Activated naive CD4-positive, alpha-beta T cell treated with anti-CD3 and anti-CD28 coated beads, Interleukin-2, amount 50 U/mL, for 72 hours (primary cell): Measurements from ENCODE around the gene RPS15. TPM values are rescaled to one million over a fixed set of nuclear protein-coding genes. Genes with fewer than 3 reads are reported as not detected.

Experiments used
- ATAC-seq, 2 donors: fragments of 150-1000 bp; cut with Tn5 transposase; 2 replicates each; pipeline ENCODE4 v1.10.0; 2021; ENCODE audit warnings: mild to moderate bottlenecking in 2 of 2, moderate library complexity in 2 of 2
- DNase-seq, 2 donors: peaks; one replicate each; pipeline ENCODE4 v3.0.0; 2021 to 2022; ENCODE audit warnings: low spot score in 2 of 2
- H3K27ac Mint-ChIP-seq, 2 donors: one replicate each; pipeline ENCODE4 v1.8.0; 2022; ENCODE audit warnings: mild to moderate bottlenecking in 2 of 2, mixed read lengths in 2 of 2
- H3K36me3 Mint-ChIP-seq, 2 donors: one replicate each; pipeline ENCODE4 v1.8.0; 2022; ENCODE audit warnings: mixed read lengths in 2 of 2
- H3K9me3 Mint-ChIP-seq, 2 donors: one replicate each; pipeline ENCODE4 v1.8.0; 2022; ENCODE audit warnings: mixed read lengths in 2 of 2
- total RNA-seq, 2 donors: library from RNA; stranded (reverse); gene quantifications; one replicate each; pipeline ENCODE4 v1.2.3, GENCODE V29; 2022

RPS15 gene
- total RNA-seq, 2 donors from 2014 or later, result 1,495 to 1,747 TPM

DNA sequence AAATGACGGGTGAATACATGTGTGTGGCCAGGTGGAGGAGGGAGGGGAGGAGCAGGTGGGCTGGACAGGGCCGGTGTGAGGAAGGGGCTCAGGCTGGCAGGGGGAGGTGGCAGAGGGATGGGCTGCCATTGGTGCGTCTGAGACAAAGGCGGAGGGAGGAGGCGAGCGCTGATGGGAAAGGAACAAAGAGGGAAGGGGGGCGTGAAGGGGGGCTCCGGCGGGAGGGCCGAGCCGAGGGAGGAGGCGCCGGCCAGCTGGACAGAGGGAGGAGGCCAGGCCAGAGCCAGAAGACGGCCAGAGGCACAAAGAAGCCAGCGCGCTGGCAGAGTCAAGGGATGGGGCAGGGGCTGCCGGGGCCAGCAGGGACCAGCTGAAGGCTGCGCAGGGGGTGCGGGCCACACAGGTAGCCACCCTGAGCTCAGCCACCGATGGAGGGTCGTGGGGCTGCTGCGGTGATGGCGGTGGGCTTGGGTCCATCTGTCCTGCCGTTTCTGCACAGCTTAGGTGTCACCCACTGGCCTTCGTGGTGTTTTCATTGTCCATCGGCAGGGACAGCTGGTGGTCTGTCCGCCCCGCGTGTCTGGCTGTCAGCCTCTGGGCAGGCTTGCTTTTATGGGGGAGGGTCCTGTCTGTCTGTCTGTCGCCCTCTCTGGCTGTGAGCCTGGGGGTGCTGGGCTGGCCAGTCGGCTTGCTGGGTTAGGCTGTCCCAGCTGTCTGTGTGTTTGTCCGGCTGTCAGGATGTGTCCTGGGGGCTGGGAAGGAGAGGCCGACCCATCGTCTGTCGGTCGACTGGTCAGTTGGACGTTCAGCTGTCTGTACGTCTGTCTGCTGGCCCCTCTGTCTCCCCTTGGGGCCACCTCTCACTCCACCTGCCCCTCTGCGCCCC, 14.0 kb downstream of the RPS15 start:
- H3K36me3 Mint-ChIP-seq, result peaks cover 0 to 7% of the 10 kb centered on the region in 2 donors
- no peak overlapping the region for H3K27ac Mint-ChIP-seq
- ATAC-seq (no peak), DNase-seq (no peak)
- H3K9me3 Mint-ChIP-seq, result no peaks in the 10 kb centered on the region

DNA sequence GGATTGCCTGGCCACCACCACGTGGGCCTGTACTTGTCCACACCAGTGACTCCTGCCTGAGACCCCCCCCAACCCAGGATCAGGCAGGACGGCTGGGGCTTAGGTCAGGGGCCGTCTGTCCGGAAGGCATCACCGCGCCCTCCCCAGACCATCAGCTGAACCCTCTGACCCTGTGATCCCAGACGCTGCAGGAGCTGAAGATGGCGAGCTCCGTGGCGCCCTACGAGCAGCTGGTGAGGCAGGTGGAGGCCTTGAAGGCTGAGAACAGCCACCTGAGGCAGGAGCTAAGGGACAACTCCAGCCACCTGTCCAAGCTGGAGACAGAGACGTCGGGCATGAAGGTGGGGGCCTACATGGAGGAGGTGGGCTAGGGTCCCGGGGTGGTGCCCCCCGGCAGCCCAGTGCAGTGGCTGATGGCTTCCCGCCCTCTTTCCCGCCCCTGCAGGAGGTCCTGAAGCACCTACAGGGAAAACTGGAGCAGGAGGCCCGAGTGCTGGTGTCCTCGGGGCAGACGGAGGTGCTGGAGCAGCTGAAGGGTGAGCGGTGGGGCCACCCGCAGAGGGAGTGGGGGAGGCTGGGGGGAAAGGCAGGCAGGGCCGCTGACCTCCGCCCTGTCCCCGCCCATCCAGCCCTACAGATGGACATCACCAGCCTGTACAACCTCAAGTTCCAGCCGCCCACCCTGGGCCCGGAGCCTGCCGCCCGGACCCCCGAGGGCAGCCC, 14.8 kb downstream of the RPS15 start:
- Mint-ChIP-seq H3K36me3 (peaks cover 0 to 7% of the 10 kb centered on the region in 2 donors), H3K27ac (no peak overlapping the region), H3K9me3 (no peaks in the 10 kb centered on the region)
- ATAC-seq (no peak), DNase-seq (no peak)

GRCh38 chr19:1453525-1454364, 15.5 kb downstream of the RPS15 start:
- no peaks in the 10 kb centered on the region for H3K9me3 Mint-ChIP-seq
- no peak overlapping the region for H3K27ac Mint-ChIP-seq
- ATAC-seq (no peak), DNase-seq (no peak)
- peaks cover 0 to 7% of the 10 kb centered on the region in 2 donors for H3K36me3 Mint-ChIP-seq

DNA sequence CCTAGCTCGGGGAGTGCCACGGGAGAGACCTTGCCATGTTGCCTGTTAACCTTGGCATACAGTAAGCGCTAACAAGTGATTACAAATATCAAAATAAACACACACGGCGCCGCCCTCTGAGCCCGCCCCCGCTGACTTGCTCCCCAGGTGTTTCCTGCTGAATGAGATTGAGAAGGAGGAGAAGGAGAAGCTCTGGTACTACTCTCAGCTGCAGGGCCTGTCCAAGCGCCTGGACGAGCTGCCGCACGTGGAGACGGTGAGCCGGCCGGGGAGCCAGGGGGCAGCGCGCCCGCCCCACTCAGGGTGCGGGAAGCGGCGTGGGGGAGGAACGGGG, 16.8 kb downstream of the RPS15 start:
- Mint-ChIP-seq H3K9me3 (no peaks in the 10 kb centered on the region), H3K36me3 (peaks cover 0 to 7% of the 10 kb centered on the region in 2 donors), H3K27ac (no peak overlapping the region)
- DNase-seq (no peak), ATAC-seq (peak in 1 of 2 donors; percentile 7)

DNA sequence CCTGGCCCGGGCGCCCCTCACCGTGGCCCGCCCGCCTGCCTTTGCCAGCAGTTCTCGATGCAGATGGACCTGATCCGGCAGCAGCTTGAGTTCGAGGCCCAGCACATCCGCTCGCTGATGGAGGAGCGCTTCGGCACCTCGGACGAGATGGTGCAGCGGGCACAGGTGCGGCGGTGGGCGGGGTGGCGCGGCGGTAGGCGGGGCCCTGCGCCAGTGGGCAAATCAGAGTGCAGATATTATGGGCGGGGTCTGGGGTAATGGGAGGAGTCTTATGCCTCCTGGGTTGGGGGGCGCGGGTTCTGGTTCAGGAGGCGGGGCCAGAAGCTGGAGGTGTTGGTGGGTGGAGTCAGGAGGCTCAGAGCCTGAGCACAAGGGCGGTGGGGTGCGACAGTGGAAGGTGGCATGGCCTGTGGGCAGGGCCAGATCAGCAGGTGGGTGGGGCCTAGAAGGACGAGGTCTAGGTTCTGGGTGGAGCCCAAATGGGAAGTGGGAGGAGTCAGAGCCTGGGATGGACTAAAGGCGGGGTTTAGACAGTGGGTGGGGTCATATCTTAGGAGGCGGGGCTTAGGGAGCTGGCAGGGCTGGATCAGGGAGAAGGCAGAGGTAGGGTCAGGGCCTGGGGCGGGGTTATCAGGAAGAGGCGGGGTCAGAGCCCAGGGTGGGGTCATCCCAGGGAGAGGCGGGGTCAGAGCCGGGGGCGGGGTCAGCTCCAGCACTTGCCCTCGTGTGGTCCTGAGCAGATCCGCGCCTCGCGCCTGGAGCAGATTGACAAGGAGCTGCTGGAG, 17.3 kb downstream of the RPS15 start:
- ATAC-seq, result peak; percentile 52 to 69
- Mint-ChIP-seq H3K9me3 (no peaks in the 10 kb centered on the region), H3K27ac (no peak overlapping the region)

GRCh38 chr19:1456121-1456900, 18.1 kb downstream of the RPS15 start:
- DNase-seq, result no peak
- ATAC-seq, result no peak
- H3K36me3 Mint-ChIP-seq, result no peaks in the 10 kb centered on the region
- H3K9me3 Mint-ChIP-seq, result no peaks in the 10 kb centered on the region
- no peak overlapping the region for H3K27ac Mint-ChIP-seq

More for the DNA sequence above, 17.3 kb downstream of the RPS15 start:
- peak in 1 of 2 donors; percentile 74 for DNase-seq
- H3K36me3 Mint-ChIP-seq, result peaks cover 0 to 4% of the 10 kb centered on the region in 2 donors

DNA sequence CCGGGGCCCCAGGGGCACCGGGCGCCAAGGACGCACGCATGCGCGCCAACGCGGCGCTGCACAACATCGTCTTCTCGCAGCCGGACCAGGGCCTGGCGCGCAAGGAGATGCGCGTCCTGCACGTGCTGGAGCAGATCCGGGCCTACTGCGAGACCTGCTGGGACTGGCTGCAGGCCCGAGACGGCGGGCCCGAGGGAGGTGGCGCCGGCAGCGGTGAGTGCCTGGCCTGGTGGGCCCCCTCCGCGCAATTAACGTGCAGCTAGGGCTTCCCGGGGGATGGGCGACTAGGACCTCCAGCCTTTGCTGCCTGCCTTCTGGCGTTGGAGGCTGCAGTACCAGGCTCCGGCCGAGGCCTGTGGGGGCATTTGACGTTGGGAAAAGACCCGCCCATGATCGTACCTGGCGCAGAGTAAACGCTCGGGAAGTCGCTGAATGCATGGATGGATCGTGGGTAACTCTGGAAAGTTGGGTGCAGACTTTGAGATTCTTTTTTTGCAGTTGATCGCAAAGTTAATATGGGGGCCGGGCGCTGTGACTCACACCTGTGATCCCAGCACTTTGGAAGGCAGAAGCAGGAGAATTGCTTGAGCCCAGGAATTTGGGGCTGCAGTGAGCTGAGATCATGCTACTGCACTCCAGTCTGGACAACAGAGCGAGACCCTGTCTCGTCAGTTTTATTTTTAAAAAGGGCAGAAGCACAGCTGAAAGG, 19.0 kb downstream of the RPS15 start:
- no peak overlapping the region for H3K27ac Mint-ChIP-seq
- H3K9me3 Mint-ChIP-seq, result no peaks in the 10 kb centered on the region
- no peak for ATAC-seq

GRCh38 chr19:1457892-1458291, 19.7 kb downstream of the RPS15 start:
- H3K27ac Mint-ChIP-seq, result no peak overlapping the region
- DNase-seq (no peak), ATAC-seq (no peak)
- H3K9me3 Mint-ChIP-seq, result no peaks in the 10 kb centered on the region
- H3K36me3 Mint-ChIP-seq, result no peaks in the 10 kb centered on the region

More for the DNA sequence above, 19.0 kb downstream of the RPS15 start:
- H3K36me3 Mint-ChIP-seq, result no peaks in the 10 kb centered on the region
- DNase-seq, result no peak

DNA sequence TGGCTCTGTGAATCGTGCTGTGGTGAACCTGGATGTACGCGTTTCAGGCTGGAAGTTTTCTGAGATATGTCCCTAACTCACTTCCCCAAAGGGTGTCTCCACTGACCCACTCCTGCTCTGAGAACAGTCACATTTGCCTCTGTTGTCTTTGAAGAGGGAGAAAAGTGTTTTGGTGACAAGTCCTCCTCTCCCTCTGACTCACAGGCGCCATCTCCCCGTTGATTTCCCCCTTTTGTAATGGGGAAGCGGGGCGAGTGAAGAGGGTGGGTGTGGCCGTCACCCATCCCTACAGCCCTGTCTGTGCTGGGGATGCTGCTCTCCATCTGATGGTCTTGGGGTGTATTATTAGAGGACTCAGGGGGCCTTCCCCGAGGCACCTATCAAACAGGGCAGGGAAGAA, 21.3 kb downstream of the RPS15 start:
- DNase-seq (no peak), ATAC-seq (no peak)
- no peaks in the 10 kb centered on the region for H3K9me3 Mint-ChIP-seq
- no peaks in the 10 kb centered on the region for H3K36me3 Mint-ChIP-seq
- H3K27ac Mint-ChIP-seq, result no peak overlapping the region

DNA sequence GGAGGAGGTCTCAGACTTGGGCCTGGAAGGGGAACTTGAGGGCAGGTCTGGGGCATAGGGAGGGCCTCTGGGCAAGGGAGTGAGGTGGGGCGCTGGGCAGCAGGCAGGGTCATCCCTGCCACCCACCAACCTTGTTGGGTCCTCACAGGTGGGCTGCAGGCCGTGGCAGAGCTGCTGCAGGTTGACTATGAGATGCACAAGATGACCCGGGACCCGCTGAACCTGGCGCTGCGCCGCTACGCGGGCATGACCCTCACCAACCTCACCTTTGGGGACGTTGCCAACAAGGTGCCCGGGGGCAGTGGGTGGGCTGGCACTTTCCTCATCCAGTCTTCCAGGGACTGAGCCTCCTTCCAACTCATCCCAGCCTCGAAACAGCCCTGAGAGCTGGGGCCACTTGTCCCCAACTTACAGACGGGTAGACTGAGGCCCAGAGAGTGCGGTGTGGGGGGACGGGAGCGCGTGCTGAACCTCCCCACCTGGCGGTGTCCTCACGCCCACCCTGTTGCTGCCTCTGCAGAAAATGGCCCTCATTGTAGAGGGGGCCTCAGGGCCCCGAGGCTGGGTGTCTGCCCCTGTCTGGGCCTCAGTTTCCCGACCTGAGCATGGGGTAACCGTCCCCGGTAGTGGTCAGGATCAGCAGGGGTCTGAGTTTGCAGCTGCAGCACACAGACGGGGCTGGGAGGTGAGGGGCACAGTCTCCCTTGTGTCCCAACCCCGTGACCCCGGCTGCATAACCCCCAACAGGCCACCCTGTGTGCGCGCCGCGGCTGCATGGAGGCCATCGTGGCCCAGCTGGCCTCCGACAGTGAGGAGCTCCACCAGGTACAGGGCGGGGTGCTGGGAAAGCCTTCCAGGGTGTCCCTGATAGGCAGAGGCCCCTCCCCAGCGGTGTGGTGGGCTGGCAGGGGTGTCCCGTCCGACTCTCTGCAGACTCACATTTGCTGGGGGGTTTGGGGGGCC, 22.1 kb downstream of the RPS15 start:
- Mint-ChIP-seq H3K36me3 (no peaks in the 10 kb centered on the region), H3K9me3 (no peaks in the 10 kb centered on the region), H3K27ac (no peak overlapping the region)

DNA sequence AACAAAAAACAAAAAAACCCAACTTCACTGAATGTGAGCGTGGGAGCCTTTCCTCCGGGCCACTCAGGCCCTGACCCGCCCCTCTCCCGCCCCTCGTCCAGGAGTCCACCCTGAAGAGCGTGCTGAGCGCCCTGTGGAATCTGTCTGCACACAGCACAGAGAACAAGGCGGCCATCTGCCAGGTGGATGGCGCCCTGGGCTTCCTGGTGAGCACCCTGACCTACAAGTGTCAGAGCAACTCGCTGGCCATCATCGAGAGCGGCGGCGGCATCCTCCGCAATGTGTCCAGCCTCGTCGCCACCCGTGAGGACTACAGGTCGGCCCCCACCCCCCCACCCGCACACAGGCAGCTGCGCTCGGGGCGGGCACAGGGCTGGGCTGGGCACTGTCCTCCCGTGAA, 23.7 kb downstream of the RPS15 start:
- H3K9me3 Mint-ChIP-seq, result no peaks in the 10 kb centered on the region
- H3K36me3 Mint-ChIP-seq, result no peaks in the 10 kb centered on the region

More for the DNA sequence above, 22.1 kb downstream of the RPS15 start:
- no peak for ATAC-seq
- DNase-seq, result no peak

GRCh38 chr19:1465191-1466016, 27.2 kb downstream of the RPS15 start:
- DNase-seq (no peak), ATAC-seq (peak; percentile 31 to 39)
- no peak overlapping the region for H3K27ac Mint-ChIP-seq
- no peaks in the 10 kb centered on the region for H3K9me3 Mint-ChIP-seq
- H3K36me3 Mint-ChIP-seq, result no peaks in the 10 kb centered on the region

More for the DNA sequence above, 23.7 kb downstream of the RPS15 start:
- ATAC-seq (no peak), DNase-seq (no peak)
- no peak overlapping the region for H3K27ac Mint-ChIP-seq

GRCh38 chr19:1466018-1466460, 27.8 kb downstream of the RPS15 start:
- ATAC-seq (no peak), DNase-seq (no peak)
- H3K27ac Mint-ChIP-seq, result no peak overlapping the region
- no peaks in the 10 kb centered on the region for H3K36me3 Mint-ChIP-seq
- H3K9me3 Mint-ChIP-seq, result no peaks in the 10 kb centered on the region
